Endothelial cell of umbilical vein (primary cell): ENCODE measurements around the gene RASAL2. TPM values are rescaled to one million over a fixed set of nuclear protein-coding genes. Genes with fewer than 3 reads are reported as not detected.

Experiments
- BruUV-seq: library from RNA; stranded (reverse); fragments of 400-500 nt; replicated peaks from 2 replicates; lab custom pipeline; 2021; lab: Mats Ljungman, UMichigan
- CTCF ChIA-PET: fragments of 300-600, 350-600 bp; sonication (Branson Sonifier 250); formaldehyde crosslinking; loops from one replicate; lab custom pipeline; 2021; ENCODE audit warnings: antibody characterized with exemption, inconsistent platforms; lab: Charles Lee
- POLR2A ChIA-PET: fragments of 300-600, 350-600 bp; sonication (Branson Sonifier 250); formaldehyde crosslinking; loops from one replicate; lab custom pipeline; 2021; ENCODE audit warnings: antibody characterized with exemption, inconsistent platforms; lab: Charles Lee
- DNase-seq: peaks from one replicate; pipeline ENCODE4 v3.0.0-alpha.2; 2011; ENCODE audit warnings: low read depth, low spot score
- FAIRE-seq: peaks from 2 replicates; lab custom pipeline; 2011; peaks lifted over from hg19 to GRCh38; lab: Jason Lieb, UNC
- H2AFZ ChIP-seq: 2 replicates; pipeline ENCODE4 v1.6.0; 2012; ENCODE audit warnings: low read depth, low read length, control low read depth, inconsistent platforms
- H3K27ac ChIP-seq: 2 replicates; pipeline ENCODE4 v1.5.1; 2011; ENCODE audit warnings: low read depth, mild to moderate bottlenecking, control low read depth, low read length, moderate library complexity; ENCODE audit not compliant: insufficient read depth
- H3K27me3 ChIP-seq, 2 experiments: 2 replicates each; pipeline versions ENCODE4 v1.6.0 to v1.6.1; 2011; ENCODE audit warnings: low read length in 2 of 2, mixed read lengths in 1 of 2; ENCODE audit not compliant: control insufficient read depth in 2 of 2, insufficient read depth in 2 of 2
- H3K36me3 ChIP-seq, 2 experiments: 2 replicates in 1 of 2; 3 replicates in 1 of 2; pipeline ENCODE4 v1.5.1; 2011; ENCODE audit warnings: low read length in 2 of 2, mild to moderate bottlenecking in 1 of 2, moderate library complexity in 1 of 2; ENCODE audit not compliant: control insufficient read depth in 2 of 2, insufficient read depth in 2 of 2; ENCODE audit errors: extremely low read depth in 1 of 2
- H3K4me1 ChIP-seq: 3 replicates; pipeline ENCODE4 v1.5.1; 2011; ENCODE audit warnings: mild to moderate bottlenecking, low read length; ENCODE audit not compliant: control insufficient read depth, insufficient read depth; ENCODE audit errors: extremely low read depth
- H3K4me2 ChIP-seq: 2 replicates; pipeline ENCODE4 v1.6.1; 2011; ENCODE audit warnings: low read length, control low read depth, mixed read lengths; ENCODE audit not compliant: insufficient read depth
- H3K4me3 ChIP-seq, 3 experiments: fragments of 200-600 bp in 1 of 3; sonication (generic), shearing (Covaris generic) in 1 of 3; replicated peaks in 1 of 3; 2 replicates each; pipeline ENCODE4 v1.5.1; 2011 to 2016; ENCODE audit warnings: control low read depth in 3 of 3, low read length in 3 of 3, mild to moderate bottlenecking in 2 of 3, inconsistent platforms in 1 of 3, low read depth in 1 of 3, moderate library complexity in 1 of 3; ENCODE audit not compliant: insufficient read depth in 1 of 3
- H3K79me2 ChIP-seq: 2 replicates; pipeline ENCODE4 v1.6.0; 2012; ENCODE audit warnings: low read length, inconsistent platforms; ENCODE audit not compliant: control insufficient read depth, insufficient read depth
- H3K9ac ChIP-seq: replicated peaks from 2 replicates; pipeline ENCODE3; 2011; ENCODE audit warnings: low read length, control low read depth; ENCODE audit not compliant: insufficient read depth; ENCODE audit errors: extremely low read depth
- H3K9me1 ChIP-seq: replicated peaks from 3 replicates; pipeline ENCODE4 v1.6.0; 2011; ENCODE audit warnings: mild to moderate bottlenecking, low read length; ENCODE audit not compliant: control insufficient read depth, insufficient read depth; ENCODE audit errors: extremely low read depth
- H3K9me3 ChIP-seq: replicated peaks from 2 replicates; pipeline ENCODE4 v1.5.1; 2012; ENCODE audit warnings: low read length, inconsistent platforms; ENCODE audit not compliant: control insufficient read depth, insufficient read depth
- H4K20me1 ChIP-seq: replicated peaks from 2 replicates; pipeline ENCODE3; 2011; ENCODE audit warnings: mild to moderate bottlenecking, low read length; ENCODE audit not compliant: control insufficient read depth, insufficient read depth; ENCODE audit errors: extremely low read depth
- CTCF ChIP-seq, 2 donors: IDR thresholded peaks; 1 replicate in 1 of 2; 2 replicates in 1 of 2; pipeline ENCODE4 v1.5.1; 2011; ENCODE audit warnings: low read length in 2 of 2, mild to moderate bottlenecking in 2 of 2, moderate library complexity in 2 of 2, control low read depth in 1 of 2, inconsistent platforms in 1 of 2, low read depth in 1 of 2; ENCODE audit not compliant: insufficient read depth in 1 of 2; ENCODE audit errors: extremely low read depth in 1 of 2
- EZH2 ChIP-seq: IDR thresholded peaks from 2 replicates; pipeline ENCODE4 v1.6.1; 2012; ENCODE audit warnings: borderline replicate concordance, low read depth, mild to moderate bottlenecking, moderate library complexity, low read length, inconsistent platforms; ENCODE audit not compliant: severe bottlenecking
- FOS ChIP-seq: IDR thresholded peaks from 2 replicates; pipeline ENCODE4 v1.6.1; 2011; ENCODE audit warnings: mild to moderate bottlenecking, low read length, moderate library complexity, borderline replicate concordance; ENCODE audit not compliant: insufficient read depth
- GATA2 ChIP-seq: IDR thresholded peaks from 2 replicates; pipeline ENCODE4 v1.7.0; 2011; ENCODE audit warnings: low read depth, mild to moderate bottlenecking, moderate library complexity, mixed read lengths, low read length; ENCODE audit not compliant: insufficient read length, insufficient read depth
- JUN ChIP-seq: IDR thresholded peaks from 2 replicates; pipeline ENCODE4 v1.6.1; 2011; ENCODE audit warnings: borderline replicate concordance, low read depth; ENCODE audit not compliant: insufficient read length, insufficient read depth
- MAX ChIP-seq: IDR thresholded peaks from 2 replicates; pipeline ENCODE4 v1.6.1; 2011; ENCODE audit not compliant: insufficient read depth, insufficient read length
- MYC ChIP-seq: IDR thresholded peaks from one replicate; pipeline ENCODE4 v1.6.1; 2011; ENCODE audit warnings: mild to moderate bottlenecking, low read depth, low read length
- POLR2A ChIP-seq: IDR thresholded peaks from 2 replicates; pipeline ENCODE4 v1.6.1; 2012; ENCODE audit warnings: low read depth, mild to moderate bottlenecking, control low read depth, low read length
- POLR2AphosphoS5 ChIP-seq: IDR thresholded peaks from 2 replicates; pipeline ENCODE4 v1.6.1; 2012; ENCODE audit warnings: low read depth, mild to moderate bottlenecking, control low read depth, low read length, moderate library complexity; ENCODE audit not compliant: insufficient read depth
- dilution Hi-C: fragments of 300-500 bp; cut with MboI; formaldehyde crosslinking; loops from one replicate; pipeline ENCODE4 v1.15.0; 2019; ENCODE audit warnings: low sequenced_read_pairs; ENCODE audit not compliant: extremely low pct_ligation_motif_present
- intact Hi-C: fragments of 100-400 bp; cut with micrococcal nuclease; formaldehyde crosslinking; loops from one replicate; pipeline ENCODE4 v1.10.0; 2022
- polyA plus RNA-seq, 4 experiments: library from polyadenylated mRNA; depleted of rRNA in 3 of 4; stranded (reverse) in 3 of 4; unstranded in 1 of 4; fragments of >200 nt; gene quantifications; 2 replicates each; pipeline versions ENCODE4 v1.2.1 to v1.2.3, GENCODE V29; 2011 to 2012; ENCODE audit warnings: missing spikeins in 1 of 4
- total RNA-seq: library from RNA; stranded (reverse); gene quantifications from 2 replicates; pipeline ENCODE4 v1.2.3, GENCODE V29; 2021

Gene RASAL2
- total and polyA plus RNA-seq, 2 donors (not counting 3 experiments of a cell fraction or from before 2014, with no cell fraction given), result 12.5 to 15.5 TPM

GRCh38 chr1:178126261-178126660, 32.4 kb downstream of the RASAL2 start:
- FAIRE-seq (no peak), DNase-seq (no peak)
- ChIA-PET CTCF (interaction anchor here (1.0 to 1.8 kb wide), 4 partner anchors 28 to 174 kb away, joined by 3 to 5 read pairs (median 4); partner anchors contain the start of gene RASAL2), POLR2A (interaction anchor here (0.6 kb wide), 1 partner anchor 12 kb away, joined by 4 read pairs; no protein-coding TSS in a partner anchor)
- no TSS peak for BruUV-seq
- Histone ChIP-seq H3K79me2 (no peaks in the 10 kb centered on the region), H3K4me2 (no peak overlapping the region), H3K27me3 (no peaks in the 10 kb centered on the region), H3K36me3 (no peaks in the 10 kb centered on the region), H4K20me1 (no peaks in the 10 kb centered on the region), H3K9ac (no peak overlapping the region), H3K27ac (no peak overlapping the region), H3K9me1 (no peaks in the 10 kb centered on the region), H3K4me1 (peaks cover 10% of the 10 kb centered on the region), H2AFZ (no peak overlapping the region), H3K4me3 (no peak overlapping the region), H3K9me3 (no peaks in the 10 kb centered on the region)
- intact Hi-C loops (loop anchor here (2.0 kb wide), 1 partner anchor 31 kb away; the partner anchor contains the start of gene RASAL2), dilution Hi-C loops (no loop called here)
- TF ChIP-seq FOS (no peak), MYC (no peak), POLR2A (no peak), EZH2 (no peak), CTCF (IDR thresholded peaks at IDR 0.05; ENCODE audit: extremely low read depth in 1 of 2, insufficient read depth in 1 of 2, low read depth in 1 of 2, low read length in 2 of 2) (no peak), POLR2AphosphoS5 (no peak), JUN (no peak), MAX (no peak), GATA2 (no peak)
